ENCODE data around the gene TBC1D2.

GRCh38 chr9:98234245-98234825 lies 21.1 kb downstream of the TBC1D2 start:
- no peak for TF ChIP-seq CHD1 (IDR thresholded peaks at IDR 0.05; ENCODE audit: low read depth, low read length)
- no peak for TF ChIP-seq BHLHE40 (IDR thresholded peaks at IDR 0.05; ENCODE audit: low read depth, low read length)

Data from IMR-90 (cell line).